ENCODE data around the gene RREB1.

GRCh38 chr6:7165002-7165889, 57.5 kb downstream of the RREB1 start:
- TF ChIP-seq POLR2A (IDR thresholded peaks at IDR 0.05): no peak
- TF ChIP-seq CTCF (IDR thresholded peaks at IDR 0.05): no peak

All from vagina (tissue), 2 donors.